Body of pancreas (tissue), 4 donors: ENCODE results near the gene UBA52. TPM values are rescaled to one million over a fixed set of nuclear protein-coding genes. Genes with fewer than 3 reads are reported as not detected.

Experiments
- ATAC-seq: fragments of 150-250 bp; one replicate; pipeline ENCODE4 v1.9.1; 2016
- DNase-seq, 4 donors: peaks; one replicate each; pipeline ENCODE4 v3.0.0-alpha.2; 2019
- H3K27ac ChIP-seq, 4 donors: fragments of 200-600 bp; sonication (generic); 1 replicate in 3 of 4; 2 replicates in 1 of 4; pipeline versions ENCODE4 v1.5.1 to v1.6.1; 2016 to 2019; ENCODE audit warnings: mild to moderate bottlenecking in 1 of 4, mixed read lengths in 1 of 4, moderate library complexity in 1 of 4
- H3K27me3 ChIP-seq, 2 donors: fragments of 200-600 bp; sonication (generic); one replicate each; pipeline ENCODE4 v1.6.0; 2016; ENCODE audit warnings: mild to moderate bottlenecking in 1 of 2
- H3K36me3 ChIP-seq, 2 donors: fragments of 200-600 bp; sonication (generic); replicated peaks in 1 of 2; 2 replicates each; pipeline ENCODE4 v1.5.1; 2016; ENCODE audit warnings: low read depth in 2 of 2; ENCODE audit not compliant: insufficient read depth in 1 of 2
- H3K4me1 ChIP-seq: fragments of 200-600 bp; sonication (generic); one replicate; pipeline ENCODE4 v1.6.0; 2016
- H3K4me3 ChIP-seq, 2 donors: fragments of 200-600 bp; sonication (generic); 1 replicate in 1 of 2; 2 replicates in 1 of 2; pipeline ENCODE4 v1.5.1; 2016 to 2019
- H3K9me3 ChIP-seq, 3 donors: fragments of 200-600 bp; sonication (generic); 1 replicate in 2 of 3; 2 replicates in 1 of 3; pipeline ENCODE4 v1.5.1; 2016
- CTCF ChIP-seq, 7 experiments: fragments of 450-650 bp in 4 of 7; fragments of 200-600 bp in 3 of 7; sonication (generic) in 3 of 7; IDR thresholded peaks; one replicate each; pipeline ENCODE4 v1.5.1; 2016 to 2019; ENCODE audit warnings: antibody characterized with exemption in 7 of 7
- POLR2A ChIP-seq, 3 donors: fragments of 450-650 bp; IDR thresholded peaks; one replicate each; pipeline ENCODE4 v1.6.1; 2016; ENCODE audit warnings: antibody characterized with exemption in 3 of 3, mild to moderate bottlenecking in 2 of 3
- WGBS, 2 donors: methylation state at CpG; one replicate each; pipeline ENCODE4 v1.1.5; 2017; 5-methylcytosine and 5-hydroxymethylcytosine counted together
- intact Hi-C: fragments of 100-400 bp; cut with DNase I; formaldehyde crosslinking; loops from one replicate; pipeline ENCODE4 v1.15.1; 2023
- total RNA-seq, 2 donors: library from RNA; depleted of rRNA; stranded (reverse); fragments of >200 nt; gene quantifications; one replicate each; pipeline ENCODE4 v1.1.0, GENCODE V29; 2016

UBA52 gene
- total RNA-seq, 2 donors from 2014 or later = 242 to 358 TPM

DNA sequence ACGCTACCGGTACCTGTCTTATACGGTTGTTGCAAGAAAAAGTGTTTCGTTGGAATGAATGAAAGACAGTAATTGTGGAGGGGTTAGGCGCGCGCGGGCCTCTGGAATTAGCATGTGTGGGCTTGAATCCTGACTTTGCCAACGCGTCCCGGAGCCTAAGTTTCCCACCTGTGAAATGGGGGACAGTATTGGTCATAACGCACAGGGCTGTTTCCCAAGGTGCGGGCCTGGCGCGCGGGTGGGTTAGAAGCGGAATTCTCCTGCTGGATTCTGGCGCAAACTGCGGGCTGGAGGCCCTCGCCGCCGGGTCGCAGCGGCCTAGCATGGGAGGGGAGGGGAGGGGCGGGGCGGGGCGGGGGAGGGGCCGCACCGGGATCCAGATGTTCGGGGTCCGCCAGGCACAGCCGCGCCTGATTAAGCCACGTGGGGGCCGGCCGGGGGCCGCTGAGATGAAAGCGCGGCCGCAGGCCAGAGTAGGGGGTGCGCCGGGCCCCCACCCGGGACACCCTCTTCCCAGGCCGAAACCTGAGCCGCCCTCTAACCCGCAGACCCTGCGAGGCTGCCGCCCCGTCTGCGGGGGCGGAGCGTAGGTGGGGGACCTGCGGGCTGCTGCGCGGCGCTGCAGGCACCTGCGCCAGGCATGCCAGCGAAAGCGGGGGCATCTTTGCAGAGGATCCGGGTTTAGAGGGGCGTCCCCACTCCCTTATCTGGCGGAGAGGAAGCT is 39.8 kb downstream of the UBA52 start:
- TF ChIP-seq POLR2A (IDR thresholded peaks at IDR 0.05) = no peak
- no peak for TF ChIP-seq CTCF (IDR thresholded peaks at IDR 0.05)
- intact Hi-C loops = no loop called here
- 4 to 8% methylated on average over 16 to 54 of the region's 62 CpGs for WGBS, 2 donors
- no peaks in the 10 kb centered on the region for H3K9me3 ChIP-seq
- peaks cover 0 to 50% of the 10 kb centered on the region in 2 donors for H3K27me3 ChIP-seq
- H3K27ac ChIP-seq = no peak overlapping the region
- no peak overlapping the region for H3K4me3 ChIP-seq
- ATAC-seq = no peak
- peaks cover 36% of the 10 kb centered on the region for H3K4me1 ChIP-seq
- no peaks in the 10 kb centered on the region for H3K36me3 ChIP-seq
- no peak for DNase-seq

DNA sequence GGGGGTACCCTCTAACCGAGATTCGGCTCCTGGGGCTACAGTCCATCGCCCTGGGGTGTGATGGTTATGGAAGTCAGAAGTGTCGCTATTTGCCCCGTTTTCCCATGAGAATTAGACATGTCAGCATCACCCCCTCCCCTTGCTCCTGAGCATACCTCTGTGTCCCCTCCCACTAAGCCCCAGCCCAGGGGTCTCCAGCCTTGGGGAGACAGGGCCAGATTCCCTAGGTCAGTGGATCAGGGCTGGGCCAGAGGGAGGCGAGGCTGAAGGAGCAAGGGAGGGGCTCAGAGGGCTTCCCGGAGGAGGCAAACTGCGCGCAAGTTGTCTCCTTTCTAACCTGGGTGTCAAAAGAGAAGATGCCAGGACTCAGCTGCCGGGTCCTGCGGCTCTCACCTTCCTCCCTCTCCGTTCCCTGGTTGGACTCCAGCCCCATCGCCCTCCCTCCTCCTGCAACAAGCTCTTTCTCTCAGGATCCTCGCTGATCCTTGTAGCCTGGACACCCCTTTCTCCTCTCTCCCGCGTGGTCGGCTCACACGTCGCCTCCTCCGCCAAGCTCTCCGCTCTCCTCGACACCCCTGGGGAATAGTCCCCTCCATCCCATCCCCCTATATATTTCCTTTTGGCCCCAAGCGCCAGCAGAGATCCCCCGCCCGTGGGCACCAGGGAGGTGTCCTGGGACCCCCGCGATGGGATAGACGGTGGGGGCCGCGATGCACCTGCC is 40.6 kb downstream of the UBA52 start:
- DNase-seq = no peak
- H3K27ac ChIP-seq = no peak overlapping the region
- no peaks in the 10 kb centered on the region for H3K36me3 ChIP-seq
- ATAC-seq = peak; percentile 27
- H3K4me1 ChIP-seq = peaks cover 35% of the 10 kb centered on the region
- no peak for TF ChIP-seq POLR2A (IDR thresholded peaks at IDR 0.05)
- TF ChIP-seq CTCF (IDR thresholded peaks at IDR 0.05) = no peak
- WGBS, 2 donors = 1 to 3% methylated on average over 23 to 30 of the region's 30 CpGs
- no peaks in the 10 kb centered on the region for H3K9me3 ChIP-seq
- H3K4me3 ChIP-seq = peak overlapping the region in 1 of 2 donors; percentile 7
- peaks cover 0 to 49% of the 10 kb centered on the region in 2 donors for H3K27me3 ChIP-seq
- intact Hi-C loops = no loop called here

DNA sequence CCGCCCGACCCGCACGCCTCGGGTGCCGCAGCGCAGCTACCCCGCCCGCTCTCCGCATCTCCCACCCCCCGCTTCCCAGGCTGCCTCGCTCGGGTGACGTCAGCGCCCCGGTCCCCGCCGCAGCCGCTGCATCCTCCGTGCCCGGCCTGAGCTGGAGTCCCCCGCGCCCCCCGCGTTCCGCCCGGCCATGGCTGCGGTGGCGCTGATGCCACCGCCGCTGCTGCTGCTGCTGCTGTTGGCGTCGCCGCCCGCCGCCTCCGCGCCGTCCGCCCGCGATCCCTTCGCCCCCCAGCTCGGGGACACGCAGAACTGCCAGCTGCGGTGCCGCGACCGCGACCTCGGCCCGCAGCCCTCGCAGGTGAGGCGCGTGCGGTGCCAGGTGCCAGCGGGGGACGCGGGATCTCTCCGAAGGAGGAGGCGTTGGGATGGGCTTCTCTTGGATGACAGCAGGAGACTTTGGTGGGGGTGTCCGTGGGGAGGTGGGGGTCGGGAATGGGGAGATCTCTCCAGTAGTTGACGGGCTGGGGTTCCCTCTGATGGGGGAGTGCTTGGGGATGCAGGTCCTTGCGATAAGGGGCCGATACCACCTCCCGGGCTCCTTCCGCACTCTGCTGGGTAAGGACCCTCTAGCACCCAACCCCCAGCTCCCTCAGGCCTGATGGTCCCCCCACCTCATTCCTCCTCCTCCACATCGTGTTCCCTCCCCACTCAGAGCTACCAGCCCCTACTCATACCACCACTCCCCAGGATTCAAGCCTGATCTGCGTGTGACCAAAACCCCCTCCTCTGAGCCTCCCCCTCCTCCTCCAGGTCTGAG is 41.3 kb downstream of the UBA52 start, which contains the start of gene TMEM59L:
Gene TMEM59L, plus strand, starts transcription at position 99 of the 817 bp plus-strand sequence. Its CDS starts 89 bp downstream, at position 188.
- 1 to 14% methylated on average over 7 to 61 of the region's 70 CpGs for WGBS, 2 donors
- Histone ChIP-seq H3K4me3 (peak within 1 kb of the TSS in 1 of 2 donors; percentile 7), H3K27me3 (peaks cover 0 to 42% of the 10 kb centered on the region in 2 donors), H3K9me3 (no peaks in the 10 kb centered on the region), H3K4me1 (peaks cover 28% of the 10 kb centered on the region), H3K36me3 (no peaks in the 10 kb centered on the region), H3K27ac (no peak within 1 kb of the TSS)
- TF ChIP-seq POLR2A (IDR thresholded peaks at IDR 0.05) (no peak), CTCF (IDR thresholded peaks at IDR 0.05) (no peak)
- peak in 1 of 4 donors; percentile 42 for DNase-seq
- ATAC-seq = peak; percentile 33
- intact Hi-C loops = no loop called here

GRCh38 chr19:18613589-18614234 is 42.1 kb downstream of the UBA52 start:
- no peaks in the 10 kb centered on the region for H3K9me3 ChIP-seq
- TF ChIP-seq POLR2A (IDR thresholded peaks at IDR 0.05) (no peak), CTCF (IDR thresholded peaks at IDR 0.05) (no peak)
- H3K27me3 ChIP-seq = peaks cover 0 to 39% of the 10 kb centered on the region in 2 donors
- ATAC-seq (no peak), DNase-seq (no peak)
- H3K27ac ChIP-seq = no peak overlapping the region
- no peaks in the 10 kb centered on the region for H3K36me3 ChIP-seq
- H3K4me3 ChIP-seq = no peak overlapping the region
- intact Hi-C loops = no loop called here
- 36 to 39% methylated on average over 16 to 20 of the region's 23 CpGs for WGBS, 2 donors
- H3K4me1 ChIP-seq = peaks cover 28% of the 10 kb centered on the region
